HepG2 (cell line): ENCODE data around the gene SAXO1. TPM values are rescaled to one million over a fixed set of nuclear protein-coding genes. Genes with fewer than 3 reads are reported as not detected.
"Not testable (repeated sequence)": the region's sequence is repeated elsewhere in the genome, so short reads cannot be mapped to it uniquely, and the experiment has no call there.

Experiments
- ATAC-seq: fragments of 200-7000 bp; cut with Tn5 transposase; 3 replicates; pipeline ENCODE4 v1.9.1; 2020; ENCODE audit warnings: mild to moderate bottlenecking, moderate library complexity
- BruUV-seq: library from RNA; stranded (reverse); fragments of 400-500 nt; replicated peaks from 2 replicates; lab custom pipeline; 2021; lab: Mats Ljungman, UMichigan
- CTCF ChIA-PET: fragments of 300-600 bp; formaldehyde crosslinking; extraction: SDS; loops from one replicate; lab custom pipeline; 2021; ENCODE audit warnings: low total read pairs, inconsistent platforms, low intra/inter-chr PET ratio; lab: Yijun Ruan, JAX
- POLR2A ChIA-PET: fragments of 350-600 bp; sonication (Branson Sonifier 250); formaldehyde crosslinking; loops from one replicate; lab custom pipeline; 2020; ENCODE audit warnings: antibody characterized with exemption, inconsistent platforms; lab: Yijun Ruan, JAX
- DNase-seq: peaks from one replicate; pipeline ENCODE4 v3.0.0-alpha.2; 2015; ENCODE audit warnings: low spot score
- FAIRE-seq: peaks from 3 replicates; lab custom pipeline; 2011; peaks lifted over from hg19 to GRCh38; lab: Jason Lieb, UNC
- H2AFZ ChIP-seq: one replicate; pipeline ENCODE4 v1.6.1; 2011; ENCODE audit warnings: low read length, inconsistent platforms
- H3K27ac ChIP-seq: fragments of 300-600 bp; 3 replicates; pipeline ENCODE4 v1.8.0; 2011; ENCODE audit warnings: mixed run types, mild to moderate bottlenecking, mixed read lengths, low read length, inconsistent platforms; ENCODE audit not compliant: insufficient read depth; ENCODE audit errors: extremely low read length
- H3K27me3 ChIP-seq, 2 experiments: fragments of 200-600 bp in 1 of 2; 2 replicates in 1 of 2; 3 replicates in 1 of 2; pipeline versions ENCODE4 v1.6.0 to v1.8.0; 2011; ENCODE audit warnings: low read length in 2 of 2, mild to moderate bottlenecking in 2 of 2, moderate library complexity in 2 of 2, inconsistent platforms in 1 of 2; ENCODE audit not compliant: insufficient read depth in 2 of 2, control insufficient read depth in 1 of 2
- H3K36me3 ChIP-seq, 2 experiments: fragments of 200-600 bp in 1 of 2; replicated peaks in 1 of 2; 2 replicates in 1 of 2; 3 replicates in 1 of 2; pipeline versions ENCODE4 v1.5.1 to v1.8.0; 2011; ENCODE audit warnings: low read length in 2 of 2, inconsistent platforms in 1 of 2; ENCODE audit not compliant: insufficient read depth in 2 of 2, control insufficient read depth in 1 of 2
- H3K4me1 ChIP-seq: 2 replicates; pipeline ENCODE4 v1.5.1; 2012; ENCODE audit warnings: low read length, inconsistent platforms; ENCODE audit not compliant: insufficient read depth
- H3K4me2 ChIP-seq: 2 replicates; pipeline ENCODE4 v1.6.0; 2011; ENCODE audit warnings: low read depth, low read length, inconsistent platforms
- H3K4me3 ChIP-seq, 3 experiments: fragments of 200-600 bp in 1 of 3; sonication (generic), shearing (Covaris generic) in 1 of 3; replicated peaks in 1 of 3; 2 replicates each; pipeline ENCODE4 v1.5.1; 2011 to 2016; ENCODE audit warnings: low read length in 3 of 3, inconsistent platforms in 2 of 3, low read depth in 2 of 3, mild to moderate bottlenecking in 2 of 3, control low read depth in 1 of 3, mixed read lengths in 1 of 3; ENCODE audit not compliant: insufficient read depth in 1 of 3
- H3K79me2 ChIP-seq: one replicate; pipeline ENCODE4 v1.6.1; 2011; ENCODE audit warnings: low read length, inconsistent platforms; ENCODE audit not compliant: insufficient read depth
- H3K9ac ChIP-seq: 2 replicates; pipeline ENCODE4 v1.6.0; 2011; ENCODE audit warnings: mild to moderate bottlenecking, low read depth, low read length, inconsistent platforms; ENCODE audit not compliant: insufficient read depth
- H3K9me3 ChIP-seq: 2 replicates; pipeline ENCODE4 v1.5.1; 2012; ENCODE audit warnings: mild to moderate bottlenecking, low read length
- H4K20me1 ChIP-seq: 2 replicates; pipeline ENCODE4 v1.6.0; 2011; ENCODE audit warnings: inconsistent platforms, mild to moderate bottlenecking, low read length, moderate library complexity; ENCODE audit not compliant: insufficient read depth
- MAFF ChIP-seq: IDR thresholded peaks from 2 replicates; pipeline ENCODE4 v1.6.1; 2011; ENCODE audit warnings: low read depth, low read length, improper control_type of control experiment
- MAFK ChIP-seq, 2 experiments: IDR thresholded peaks in 1 of 2; conservative IDR thresholded peaks in 1 of 2; 2 replicates each; pipeline ENCODE4 v1.6.1; 2011; ENCODE audit warnings: improper control_type of control experiment in 2 of 2, low read length in 2 of 2
- MXI1 ChIP-seq: IDR thresholded peaks from 3 replicates; pipeline ENCODE4 v1.6.1; 2012; ENCODE audit warnings: low read depth, low read length, inconsistent platforms, borderline replicate concordance
- NCOA5 ChIP-seq: sonication (generic); formaldehyde crosslinking; IDR thresholded peaks from 2 replicates; pipeline ENCODE4 v1.4.0; 2020; ENCODE audit warnings: missing genetic modification reagents
- NFYB ChIP-seq: sonication (generic); formaldehyde crosslinking; IDR thresholded peaks from 2 replicates; pipeline ENCODE4 v1.4.0; 2020; ENCODE audit warnings: missing genetic modification reagents
- STAT5B ChIP-seq: sonication (generic); formaldehyde crosslinking; IDR thresholded peaks from 2 replicates; pipeline ENCODE4 v1.4.0; 2020; ENCODE audit warnings: missing genetic modification reagents
- WGBS: methylation state at CpG from one replicate; pipeline ENCODE4 v1.1.6; 2017; ENCODE audit warnings: low lambda C conversion rate; 5-methylcytosine and 5-hydroxymethylcytosine counted together
- in situ Hi-C: cut with HindIII; loops from 2 replicates; pipeline ENCODE4 v1.10.0; 2017; ENCODE audit warnings: low pct_unique_long_range_greater_than_20kb; ENCODE audit not compliant: extremely low pct_ligation_motif_present
- intact Hi-C: fragments of 100-400 bp; cut with micrococcal nuclease; formaldehyde crosslinking; loops from one replicate; pipeline ENCODE4 v1.10.0; 2022; ENCODE audit not compliant: unreplicated experiment
- polyA plus RNA-seq, 8 experiments: library from polyadenylated mRNA; depleted of rRNA in 3 of 8; stranded (reverse) in 7 of 8; unstranded in 1 of 8; fragments of >200 nt; fragmentation: Illumina TruSeq in 4 of 8; extraction: Trizol in 4 of 8; gene quantifications; 2 replicates each; pipeline versions ENCODE4 v1.2.1 to v1.2.3, GENCODE V29; 2011 to 2016; ENCODE audit warnings: low read depth in 4 of 8, missing spikeins in 1 of 8, mixed read lengths in 1 of 8; ENCODE audit not compliant: insufficient read depth in 1 of 8
- total RNA-seq, 5 experiments: library from RNA; depleted of rRNA; stranded (reverse); fragments of >200 nt; fragmentation: Illumina TruSeq; extraction: Trizol; gene quantifications; 2 replicates each; pipeline ENCODE4 v1.2.3, GENCODE V29; 2016; ENCODE audit warnings: low read depth in 1 of 5
- TF ChIP-seq, protein P1 (sequence below): sonication (generic); formaldehyde crosslinking; IDR thresholded peaks from 2 replicates; pipeline ENCODE4 v1.4.0; 2020; ENCODE audit warnings: low read depth, mild to moderate bottlenecking, missing genetic modification reagents
- TF ChIP-seq, protein P2 (sequence below): IDR thresholded peaks from 2 replicates; pipeline ENCODE4 v1.6.1; 2018; ENCODE audit warnings: missing genetic modification reagents, mild to moderate bottlenecking, missing compliant biosample characterization

SAXO1 gene
- total and polyA plus RNA-seq, 2 of the 13 experiments (the other 11 are each of a cell fraction or from before 2014, with no cell fraction given), result not detected

DNA sequence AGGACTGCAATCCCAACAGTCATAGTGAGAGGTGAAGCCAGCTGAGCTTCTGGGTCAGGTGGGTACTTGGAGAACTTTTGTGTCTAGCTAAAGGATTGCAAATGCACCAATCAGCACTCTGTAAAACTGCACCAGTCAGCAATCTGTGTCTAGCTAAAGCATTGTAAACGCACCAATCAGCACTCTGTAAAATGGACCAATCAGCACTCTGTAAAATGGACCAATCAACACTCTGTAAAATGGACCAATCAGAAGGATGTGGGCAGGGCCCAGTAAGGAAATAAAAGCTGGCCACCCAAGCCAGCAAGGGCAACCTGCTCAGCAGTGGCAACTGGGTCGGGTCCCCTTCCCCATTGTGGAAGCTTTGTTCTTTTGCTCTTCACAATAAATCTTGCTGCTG is 11.4 kb downstream of the SAXO1 start:
- H3K36me3 ChIP-seq, DNase-seq, H3K9me3 ChIP-seq, in situ Hi-C loops, H3K4me3 ChIP-seq, ATAC-seq, CTCF ChIA-PET, H3K9ac ChIP-seq, POLR2A ChIA-PET, BruUV-seq, H3K27me3 ChIP-seq, H2AFZ ChIP-seq, H3K27ac ChIP-seq, H3K4me2 ChIP-seq, FAIRE-seq, H4K20me1 ChIP-seq, H3K79me2 ChIP-seq, H3K4me1 ChIP-seq: not testable (repeated sequence)
- TF ChIP-seq MAFK (conservative IDR thresholded peaks at IDR 0.05 in 1 of 2, IDR thresholded peaks at IDR 0.05 in 1 of 2; ENCODE audit: low read length in 2 of 2) (peak in 1 of 2 experiments; percentile 83; a peak in 3 of 4 replicates), NFYB (CRISPR knock-in tag) (0 out of 2 replicates have a peak, but pooled peaks have one; percentile 15), MAFF (peak; percentile 74)
- intact Hi-C loops, result loop anchor here (10.0 kb wide), 1 partner anchor 227 kb away; no protein-coding TSS in a partner anchor
- WGBS, result 25% methylated on average over 1 of the region's 2 CpGs

DNA sequence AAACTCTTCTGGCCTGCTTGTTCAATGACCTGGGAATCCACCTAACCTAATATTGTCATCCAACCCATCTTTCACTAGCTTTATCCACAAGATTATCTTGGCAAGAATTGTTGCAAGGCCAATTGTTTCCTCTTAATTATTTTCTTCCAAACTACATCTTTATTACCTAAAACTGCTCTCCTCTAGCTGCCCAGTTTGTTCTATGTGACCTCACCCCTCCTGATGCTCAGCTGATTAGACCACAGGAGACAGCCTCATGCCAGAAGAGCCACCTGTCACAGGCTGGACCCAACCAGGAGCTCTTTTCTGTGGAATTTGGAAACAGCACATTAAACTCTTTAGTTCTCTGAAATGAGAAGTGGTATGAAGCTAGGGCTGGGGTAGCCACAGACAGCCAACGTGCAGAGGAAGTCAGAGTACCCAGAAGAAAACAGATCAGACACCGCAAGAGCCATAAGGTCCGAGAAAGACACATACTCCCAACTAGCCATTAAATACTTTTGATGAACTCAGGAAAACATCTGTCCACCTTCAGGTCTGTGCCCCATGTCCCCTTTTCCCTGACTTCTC is 12.0 kb downstream of the SAXO1 start:
- Histone ChIP-seq H3K27me3 (no peaks in the 10 kb centered on the region), H3K4me1 (no peaks in the 10 kb centered on the region), H3K27ac (no peak overlapping the region), H3K4me3 (no peak overlapping the region), H3K9ac (no peak overlapping the region), H3K9me3 (no peaks in the 10 kb centered on the region), H3K79me2 (no peaks in the 10 kb centered on the region), H2AFZ (no peak overlapping the region), H3K36me3 (no peaks in the 10 kb centered on the region), H3K4me2 (no peak overlapping the region), H4K20me1 (no peaks in the 10 kb centered on the region)
- intact Hi-C loops (loop anchor here (10.0 kb wide), 1 partner anchor 226 kb away; no protein-coding TSS in a partner anchor), in situ Hi-C loops (no loop called here)
- BruUV-seq, result no TSS peak
- WGBS, result 55% methylated on average over 3 of the region's 3 CpGs
- DNase-seq (no peak), FAIRE-seq (no peak), ATAC-seq (no peak)
- CTCF ChIA-PET, result no interaction called here
- POLR2A ChIA-PET, result interaction anchor here (0.7 kb wide), 1 partner anchor 28 kb away, joined by 3 read pairs; the partner anchor contains the start of gene RRAGA
- TF ChIP-seq NCOA5 (CRISPR knock-in tag) (no peak), MXI1 (no peak), STAT5B (CRISPR knock-in tag) (no peak)
- TF ChIP-seq, protein P1, sequence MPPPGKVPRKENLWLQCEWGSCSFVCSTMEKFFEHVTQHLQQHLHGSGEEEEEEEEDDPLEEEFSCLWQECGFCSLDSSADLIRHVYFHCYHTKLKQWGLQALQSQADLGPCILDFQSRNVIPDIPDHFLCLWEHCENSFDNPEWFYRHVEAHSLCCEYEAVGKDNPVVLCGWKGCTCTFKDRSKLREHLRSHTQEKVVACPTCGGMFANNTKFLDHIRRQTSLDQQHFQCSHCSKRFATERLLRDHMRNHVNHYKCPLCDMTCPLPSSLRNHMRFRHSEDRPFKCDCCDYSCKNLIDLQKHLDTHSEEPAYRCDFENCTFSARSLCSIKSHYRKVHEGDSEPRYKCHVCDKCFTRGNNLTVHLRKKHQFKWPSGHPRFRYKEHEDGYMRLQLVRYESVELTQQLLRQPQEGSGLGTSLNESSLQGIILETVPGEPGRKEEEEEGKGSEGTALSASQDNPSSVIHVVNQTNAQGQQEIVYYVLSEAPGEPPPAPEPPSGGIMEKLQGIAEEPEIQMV, result no peak
- TF ChIP-seq, protein P2, sequence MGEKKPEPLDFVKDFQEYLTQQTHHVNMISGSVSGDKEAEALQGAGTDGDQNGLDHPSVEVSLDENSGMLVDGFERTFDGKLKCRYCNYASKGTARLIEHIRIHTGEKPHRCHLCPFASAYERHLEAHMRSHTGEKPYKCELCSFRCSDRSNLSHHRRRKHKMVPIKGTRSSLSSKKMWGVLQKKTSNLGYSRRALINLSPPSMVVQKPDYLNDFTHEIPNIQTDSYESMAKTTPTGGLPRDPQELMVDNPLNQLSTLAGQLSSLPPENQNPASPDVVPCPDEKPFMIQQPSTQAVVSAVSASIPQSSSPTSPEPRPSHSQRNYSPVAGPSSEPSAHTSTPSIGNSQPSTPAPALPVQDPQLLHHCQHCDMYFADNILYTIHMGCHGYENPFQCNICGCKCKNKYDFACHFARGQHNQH (CRISPR knock-in tag), result no peak
